Mammary epithelial cell (primary cell): ENCODE data around the gene ARPC5.

Source experiments
- EZH2 ChIP-seq: IDR thresholded peaks from 2 replicates; pipeline ENCODE4 v1.6.1; 2012; ENCODE audit warnings: low read length, inconsistent platforms, borderline replicate concordance
- TF ChIP-seq, protein P1 (sequence below), 2 donors: IDR thresholded peaks in 1 of 2; conservative IDR thresholded peaks in 1 of 2; 2 replicates each; pipeline ENCODE4 v1.5.1; 2011 to 2012; ENCODE audit warnings: inconsistent platforms in 2 of 2, low read length in 2 of 2, mild to moderate bottlenecking in 2 of 2, control low read depth in 1 of 2, low read depth in 1 of 2; ENCODE audit not compliant: insufficient read depth in 1 of 2; ENCODE audit errors: extremely low read depth in 1 of 2

GRCh38 chr1:183670169-183670568 lies 34.6 kb upstream of the ARPC5 start:
- TF ChIP-seq, protein P1, sequence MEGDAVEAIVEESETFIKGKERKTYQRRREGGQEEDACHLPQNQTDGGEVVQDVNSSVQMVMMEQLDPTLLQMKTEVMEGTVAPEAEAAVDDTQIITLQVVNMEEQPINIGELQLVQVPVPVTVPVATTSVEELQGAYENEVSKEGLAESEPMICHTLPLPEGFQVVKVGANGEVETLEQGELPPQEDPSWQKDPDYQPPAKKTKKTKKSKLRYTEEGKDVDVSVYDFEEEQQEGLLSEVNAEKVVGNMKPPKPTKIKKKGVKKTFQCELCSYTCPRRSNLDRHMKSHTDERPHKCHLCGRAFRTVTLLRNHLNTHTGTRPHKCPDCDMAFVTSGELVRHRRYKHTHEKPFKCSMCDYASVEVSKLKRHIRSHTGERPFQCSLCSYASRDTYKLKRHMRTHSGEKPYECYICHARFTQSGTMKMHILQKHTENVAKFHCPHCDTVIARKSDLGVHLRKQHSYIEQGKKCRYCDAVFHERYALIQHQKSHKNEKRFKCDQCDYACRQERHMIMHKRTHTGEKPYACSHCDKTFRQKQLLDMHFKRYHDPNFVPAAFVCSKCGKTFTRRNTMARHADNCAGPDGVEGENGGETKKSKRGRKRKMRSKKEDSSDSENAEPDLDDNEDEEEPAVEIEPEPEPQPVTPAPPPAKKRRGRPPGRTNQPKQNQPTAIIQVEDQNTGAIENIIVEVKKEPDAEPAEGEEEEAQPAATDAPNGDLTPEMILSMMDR (conservative IDR thresholded peaks at IDR 0.05 in 1 of 2, IDR thresholded peaks at IDR 0.05 in 1 of 2; ENCODE audit: extremely low read depth in 1 of 2, insufficient read depth in 1 of 2, low read depth in 1 of 2, low read length in 2 of 2): peak; percentile 18 to 33
- TF ChIP-seq EZH2: no peak
